Smooth muscle cell (in vitro differentiated cells): ENCODE results near the gene CHN2. TPM values are rescaled to one million over a fixed set of nuclear protein-coding genes. Genes with fewer than 3 reads are reported as not detected.
"Not testable (repeated sequence)": the region's sequence is repeated elsewhere in the genome, so short reads cannot be mapped to it uniquely, and the experiment has no call there.

Experiments
- DNase-seq: peaks from one replicate; lab custom pipeline; 2025; ENCODE audit not compliant: unreplicated experiment; lab: John Stamatoyannopoulos, UW
- H2AFZ ChIP-seq: fragments of 200-600 bp; sonication (generic); 2 replicates; pipeline ENCODE4 v1.6.0; 2016; ENCODE audit warnings: antibody characterized with exemption, low read depth, mild to moderate bottlenecking
- H3F3A ChIP-seq: fragments of 200-600 bp; sonication (generic); 2 replicates; pipeline ENCODE4 v1.6.0; 2017; ENCODE audit warnings: antibody characterized with exemption, low read depth
- H3K27ac ChIP-seq: fragments of 200-600 bp; sonication (generic); 2 replicates; pipeline ENCODE4 v1.5.1; 2016; ENCODE audit warnings: low read depth, mild to moderate bottlenecking
- H3K27me3 ChIP-seq: fragments of 200-600 bp; sonication (generic); 2 replicates; pipeline ENCODE4 v1.6.1; 2016; ENCODE audit warnings: low read depth, mild to moderate bottlenecking
- H3K36me3 ChIP-seq: fragments of 200-600 bp; sonication (generic); 2 replicates; pipeline ENCODE4 v1.5.1; 2016; ENCODE audit warnings: low read depth
- H3K4me1 ChIP-seq: fragments of 200-600 bp; sonication (generic); 2 replicates; pipeline ENCODE4 v1.5.1; 2016; ENCODE audit warnings: low read depth
- H3K4me2 ChIP-seq: fragments of 200-600 bp; sonication (generic); 2 replicates; pipeline ENCODE4 v1.6.0; 2016; ENCODE audit warnings: mild to moderate bottlenecking
- H3K4me3 ChIP-seq: fragments of 200-600 bp; sonication (generic); 2 replicates; pipeline ENCODE4 v1.5.1; 2016; ENCODE audit warnings: mild to moderate bottlenecking
- H3K79me2 ChIP-seq: fragments of 200-600 bp; sonication (generic); 2 replicates; pipeline ENCODE4 v1.6.0; 2016; ENCODE audit warnings: low read depth, mild to moderate bottlenecking
- H3K9ac ChIP-seq: fragments of 200-600 bp; sonication (generic); 2 replicates; pipeline ENCODE4 v1.6.0; 2016; ENCODE audit warnings: low read depth
- H3K9me3 ChIP-seq: fragments of 200-600 bp; sonication (generic); replicated peaks from 2 replicates; pipeline ENCODE4 v1.5.1; 2016; ENCODE audit warnings: low read depth
- H4K20me1 ChIP-seq: fragments of 200-600 bp; sonication (generic); 2 replicates; pipeline ENCODE4 v1.6.0; 2016; ENCODE audit warnings: low read depth
- CTCF ChIP-seq: fragments of 200-600 bp; sonication (generic); IDR thresholded peaks from 2 replicates; pipeline ENCODE4 v1.5.1; 2017; ENCODE audit warnings: borderline replicate concordance, mild to moderate bottlenecking, antibody characterized with exemption; ENCODE audit not compliant: insufficient read depth, poor library complexity, severe bottlenecking
- WGBS: methylation state at CpG from one replicate; pipeline ENCODE4 v1.1.7; 2016; ENCODE audit warnings: low lambda C conversion rate; 5-methylcytosine and 5-hydroxymethylcytosine counted together
- polyA plus RNA-seq: library from polyadenylated mRNA; unstranded; fragments of >200 nt; fragmentation: Nextera tagmentation; extraction: Ambion mirVana; gene quantifications from 2 replicates; pipeline ENCODE4 v1.2.1, GENCODE V29; 2016
- total RNA-seq: library from RNA; depleted of rRNA; stranded (reverse); fragments of >200 nt; gene quantifications from 2 replicates; pipeline ENCODE4 v1.2.3, GENCODE V29; 2014

CHN2 gene
- total and polyA plus RNA-seq, 2 experiments from 2014 or later = 7.4 to 20.7 TPM

GRCh38 chr7:29527505-29528108, 333.0 kb downstream of the CHN2 start:
- Histone ChIP-seq H3K79me2 (no peaks in the 10 kb centered on the region), H3K4me1 (no peaks in the 10 kb centered on the region), H2AFZ (no peak overlapping the region), H3K27ac (no peak overlapping the region), H3K27me3 (no peaks in the 10 kb centered on the region), H4K20me1 (no peaks in the 10 kb centered on the region), H3K4me3 (no peak overlapping the region), H3K4me2 (no peak overlapping the region), H3K36me3 (no peaks in the 10 kb centered on the region), H3K9ac (no peak overlapping the region), H3K9me3 (peaks cover 5% of the 10 kb centered on the region), H3F3A (no peaks in the 10 kb centered on the region)
- TF ChIP-seq CTCF = no peak
- WGBS = 85% methylated on average over 4 of the region's 4 CpGs
- DNase-seq = no peak

DNA sequence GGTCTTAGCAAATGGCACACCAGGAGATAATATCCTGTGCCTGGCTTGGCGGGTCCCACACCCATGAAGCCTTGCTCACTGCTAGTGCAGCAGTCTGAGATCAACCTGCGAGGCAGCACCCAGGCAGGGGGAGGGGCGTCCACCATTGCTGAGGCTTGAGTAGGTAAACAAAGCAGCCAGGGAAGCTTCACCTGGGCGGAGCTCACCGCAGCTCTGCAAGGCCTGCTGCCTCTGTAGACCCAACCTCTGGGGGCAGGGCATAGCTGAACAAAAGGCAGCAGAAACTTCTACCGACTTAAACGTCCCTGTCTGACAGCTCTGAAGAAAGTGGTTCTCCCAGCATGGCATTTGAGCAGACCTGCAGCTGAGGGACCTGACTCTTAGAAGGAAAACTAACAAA, 334.0 kb downstream of the CHN2 start:
- not testable (repeated sequence) for H3K4me3 ChIP-seq, H3K9me3 ChIP-seq, H3K36me3 ChIP-seq, H3K4me2 ChIP-seq, H3K27me3 ChIP-seq, H3K4me1 ChIP-seq, H3F3A ChIP-seq, H4K20me1 ChIP-seq, DNase-seq, H3K9ac ChIP-seq, H3K79me2 ChIP-seq, H3K27ac ChIP-seq, H2AFZ ChIP-seq
- WGBS = 70% methylated on average over 7 of the region's 7 CpGs

Other genes starting within 250 kb of the CHN2 start
- 8.9 and 11.1 TPM in 2 replicates for gene TRIL, start 236.4 kb upstream of the CHN2 start, total RNA-seq
- 4.7 and 11.0 TPM in 2 replicates for gene TRIL, start 236.4 kb upstream of the CHN2 start, polyA plus RNA-seq
- gene CPVL, start 48.2 kb upstream of the CHN2 start, total RNA-seq = 18.7 and 29.8 TPM in 2 replicates
- gene CPVL, start 48.2 kb upstream of the CHN2 start, polyA plus RNA-seq = 7.2 and 20.8 TPM in 2 replicates